SK-N-SH treated with all-trans-retinoic acid at 6 μM for 48 hours (cell line): ENCODE measurements around the gene BBS9.
A peak's percentile ranks its signal among the peaks of the same experiment; 100 is the strongest.

Experiments used
- ATAC-seq: fragments of 200-7000 bp; cut with Tn5 transposase; 3 replicates; pipeline ENCODE4 v1.9.1; 2020; ENCODE audit warnings: mild to moderate bottlenecking, moderate library complexity
- ARNTL ChIP-seq: fragments of 450-650 bp; formaldehyde crosslinking; IDR thresholded peaks from 2 replicates; pipeline ENCODE4 v1.5.0; 2020; ENCODE audit warnings: low read depth, mild to moderate bottlenecking, moderate library complexity, borderline replicate concordance
- CREB5 ChIP-seq: fragments of 250-450 bp; sonication (Bioruptor Pico); IDR thresholded peaks from 2 replicates; pipeline ENCODE4 v1.5.1; 2020; ENCODE audit warnings: low read depth, mild to moderate bottlenecking, moderate library complexity
- CSDC2 ChIP-seq: fragments of 250-450 bp; sonication (Bioruptor Pico); IDR thresholded peaks from 2 replicates; pipeline ENCODE4 v1.5.0; 2020; ENCODE audit warnings: mild to moderate bottlenecking, moderate library complexity
- CSRNP3 ChIP-seq: fragments of 250-450 bp; sonication (Bioruptor Pico); IDR thresholded peaks from 2 replicates; pipeline ENCODE4 v1.5.1; 2021; ENCODE audit warnings: mild to moderate bottlenecking, moderate library complexity
- ESRRG ChIP-seq: fragments of 250-450 bp; sonication (Bioruptor Pico); IDR thresholded peaks from 2 replicates; pipeline ENCODE4 v1.6.1; 2021; ENCODE audit warnings: mild to moderate bottlenecking
- GLIS3 ChIP-seq: fragments of 250-450 bp; sonication (Bioruptor Pico); IDR thresholded peaks from 2 replicates; pipeline ENCODE4 v1.5.0; 2020; ENCODE audit warnings: mild to moderate bottlenecking, moderate library complexity
- ISL1 ChIP-seq: fragments of 250-450 bp; sonication (Bioruptor Pico); IDR thresholded peaks from 2 replicates; pipeline ENCODE4 v2.1.2; 2022; ENCODE audit warnings: mild to moderate bottlenecking, moderate library complexity
- OSR1 ChIP-seq: fragments of 250-450 bp; sonication (Bioruptor Pico); IDR thresholded peaks from 2 replicates; pipeline ENCODE4 v1.8.0; 2022; ENCODE audit warnings: moderate library complexity, mild to moderate bottlenecking, inconsistent platforms
- PATZ1 ChIP-seq: fragments of 250-450 bp; sonication (Bioruptor Pico); IDR thresholded peaks from 2 replicates; pipeline ENCODE4 v1.8.0; 2020; ENCODE audit warnings: mild to moderate bottlenecking, moderate library complexity, borderline replicate concordance
- POU6F1 ChIP-seq: fragments of 250-450 bp; sonication (Bioruptor Pico); IDR thresholded peaks from 2 replicates; pipeline ENCODE4 v1.8.0; 2021; ENCODE audit warnings: low read depth, mild to moderate bottlenecking, moderate library complexity, borderline replicate concordance
- PPARA ChIP-seq: fragments of 250-450 bp; sonication (Bioruptor Pico); IDR thresholded peaks from 2 replicates; pipeline ENCODE4 v1.5.0; 2020; ENCODE audit warnings: mild to moderate bottlenecking, borderline replicate concordance
- RARB ChIP-seq: fragments of 250-450 bp; sonication (Bioruptor Pico); IDR thresholded peaks from 2 replicates; pipeline ENCODE4 v1.8.0; 2021; ENCODE audit warnings: mild to moderate bottlenecking, moderate library complexity
- TCF4 ChIP-seq: fragments of 250-450 bp; sonication (Bioruptor Pico); IDR thresholded peaks from 2 replicates; pipeline ENCODE4 v1.8.0; 2021; ENCODE audit warnings: mild to moderate bottlenecking, moderate library complexity, borderline replicate concordance
- TOX ChIP-seq: fragments of 250-450 bp; sonication (Bioruptor Pico); IDR thresholded peaks from 2 replicates; pipeline ENCODE4 v1.8.0; 2021; ENCODE audit warnings: mild to moderate bottlenecking, moderate library complexity, borderline replicate concordance
- TSHZ2 ChIP-seq: fragments of 250-450 bp; sonication (Bioruptor Pico); IDR thresholded peaks from 2 replicates; pipeline ENCODE4 v1.5.0; 2020; ENCODE audit warnings: mild to moderate bottlenecking, moderate library complexity
- ZC3H10 ChIP-seq: fragments of 250-450 bp; sonication (Bioruptor Pico); IDR thresholded peaks from 2 replicates; pipeline ENCODE4 v1.5.1; 2021; ENCODE audit warnings: mild to moderate bottlenecking, moderate library complexity
- ZFP3 ChIP-seq: fragments of 250-450 bp; sonication (Bioruptor Pico); IDR thresholded peaks from 2 replicates; pipeline ENCODE4 v1.5.0; 2020; ENCODE audit warnings: mild to moderate bottlenecking, moderate library complexity
- ZFP30 ChIP-seq: fragments of 450-650 bp; formaldehyde crosslinking; IDR thresholded peaks from 2 replicates; pipeline ENCODE4 v1.5.0; 2022; ENCODE audit warnings: mild to moderate bottlenecking, moderate library complexity
- ZNF565 ChIP-seq: fragments of 450-650 bp; formaldehyde crosslinking; conservative IDR thresholded peaks from 2 replicates; pipeline ENCODE4 v1.5.0; 2020; ENCODE audit warnings: low read depth, mild to moderate bottlenecking, moderate library complexity
- ZNF8 ChIP-seq: fragments of 450-650 bp; formaldehyde crosslinking; IDR thresholded peaks from 2 replicates; pipeline ENCODE4 v1.5.0; 2020; ENCODE audit warnings: mild to moderate bottlenecking, moderate library complexity

The BBS9 gene

GRCh38 chr7:33200282-33200681 is 70.9 kb downstream of the BBS9 start:
- no peak for ATAC-seq
- TF ChIP-seq PATZ1 (no peak), PPARA (CRISPR knock-in tag) (no peak), TSHZ2 (CRISPR knock-in tag) (no peak), ISL1 (CRISPR knock-in tag) (no peak), RARB (CRISPR knock-in tag) (no peak), ZFP3 (CRISPR knock-in tag) (no peak), CSRNP3 (no peak), TCF4 (no peak), ZC3H10 (CRISPR knock-in tag) (no peak), ZNF8 (no peak)
- TF ChIP-seq, all 23 proteins: peak for 0

GRCh38 chr7:33201821-33202220 is 72.5 kb downstream of the BBS9 start:
- TF ChIP-seq ZC3H10 (CRISPR knock-in tag), result no peak
- no peak for TF ChIP-seq ZNF8
- no peak for TF ChIP-seq TSHZ2 (CRISPR knock-in tag)
- TF ChIP-seq ZNF565 (CRISPR knock-in tag), result no peak
- TF ChIP-seq ESRRG (CRISPR knock-in tag), result no peak
- ATAC-seq, result no peak

- no peak for ATAC-seq
- no peak for TF ChIP-seq ZFP30 (CRISPR knock-in tag)
- no peak for TF ChIP-seq ARNTL (CRISPR knock-in tag)
These were observed 81.6 kb downstream of the BBS9 start for GRCh38 chr7:33210958-33211357.

- no peak for ATAC-seq
- no peak for TF ChIP-seq ZNF8
- TF ChIP-seq ZFP30 (CRISPR knock-in tag), result peak; percentile 98
- TF ChIP-seq, all 23 proteins: peak for 1
These were observed 82.8 kb downstream of the BBS9 start for GRCh38 chr7:33212144-33212543.

GRCh38 chr7:33215992-33216391 is 86.6 kb downstream of the BBS9 start:
- ATAC-seq, result no peak
- TF ChIP-seq ZNF8, result no peak
- no peak for TF ChIP-seq CSDC2 (CRISPR knock-in tag)
- no peak for TF ChIP-seq GLIS3 (CRISPR knock-in tag)
- no peak for TF ChIP-seq TOX (CRISPR knock-in tag)
- TF ChIP-seq ESRRG (CRISPR knock-in tag), result no peak
- TF ChIP-seq ARNTL (CRISPR knock-in tag), result no peak
- TF ChIP-seq CREB5 (CRISPR knock-in tag), result no peak
- no peak for TF ChIP-seq ZFP30 (CRISPR knock-in tag)
- no peak for TF ChIP-seq OSR1 (CRISPR knock-in tag)
- no peak for TF ChIP-seq POU6F1
- TF ChIP-seq ZNF565 (CRISPR knock-in tag), result no peak
- no peak for TF ChIP-seq ZC3H10 (CRISPR knock-in tag)
- no peak for TF ChIP-seq PATZ1
